Esophagus squamous epithelium (tissue), 5 donors: ENCODE results near the gene KLC4. TPM values are rescaled to one million over a fixed set of nuclear protein-coding genes. Genes with fewer than 3 reads are reported as not detected.

ENCODE experiments used
- DNase-seq: peaks from one replicate; lab custom pipeline; 2025; lab: John Stamatoyannopoulos, UW
- H3K27ac ChIP-seq, 4 donors: fragments of 200-600 bp; sonication (generic); one replicate each; pipeline ENCODE4 v1.5.1; 2016 to 2019; ENCODE audit warnings: mild to moderate bottlenecking in 1 of 4
- H3K27me3 ChIP-seq, 4 donors: fragments of 200-600 bp; sonication (generic); 1 replicate in 3 of 4; 2 replicates in 1 of 4; pipeline versions ENCODE4 v1.5.1 to v1.6.0; 2017 to 2021; ENCODE audit warnings: antibody characterized with exemption in 1 of 4
- H3K36me3 ChIP-seq, 3 donors: fragments of 200-600 bp; sonication (generic); one replicate each; pipeline ENCODE4 v1.5.1; 2016 to 2019
- H3K4me1 ChIP-seq, 3 donors: fragments of 200-600 bp; sonication (generic); one replicate each; pipeline ENCODE4 v1.5.1; 2017 to 2019
- H3K4me3 ChIP-seq, 4 donors: fragments of 200-600 bp; sonication (generic); 1 replicate in 3 of 4; 2 replicates in 1 of 4; pipeline ENCODE4 v1.5.1; 2016 to 2019; ENCODE audit warnings: mild to moderate bottlenecking in 2 of 4, moderate library complexity in 1 of 4
- H3K9me3 ChIP-seq, 3 donors: fragments of 200-600 bp; sonication (generic); one replicate each; pipeline ENCODE4 v1.5.1; 2016 to 2019
- CTCF ChIP-seq, 6 experiments: fragments of 450-650 bp in 4 of 6; fragments of 200-600 bp in 2 of 6; sonication (generic) in 2 of 6; IDR thresholded peaks; one replicate each; pipeline ENCODE4 v1.5.1; 2016 to 2019; ENCODE audit warnings: antibody characterized with exemption in 6 of 6, mild to moderate bottlenecking in 4 of 6, moderate library complexity in 4 of 6
- POLR2A ChIP-seq, 4 donors: fragments of 450-650 bp; IDR thresholded peaks; one replicate each; pipeline ENCODE4 v1.6.1; 2017; ENCODE audit warnings: antibody characterized with exemption in 4 of 4, mild to moderate bottlenecking in 4 of 4, moderate library complexity in 3 of 4
- WGBS, 2 donors: methylation state at CpG; one replicate each; pipeline ENCODE4 v1.1.5; 2018; 5-methylcytosine and 5-hydroxymethylcytosine counted together
- intact Hi-C: fragments of 100-400 bp; cut with DNase I; formaldehyde crosslinking; loops from one replicate; pipeline ENCODE4 v1.15.0; 2022
- total RNA-seq, 4 donors: library from RNA; depleted of rRNA; stranded (reverse); fragments of >200 nt; gene quantifications; one replicate each; pipeline ENCODE4 v1.1.0, GENCODE V29; 2016
- donor health status: DM: yes; HTN: yes; CAD: no.

The KLC4 gene
- total RNA-seq, 4 donors from 2014 or later, result 4.5 to 15.8 (median 9.4) TPM

DNA sequence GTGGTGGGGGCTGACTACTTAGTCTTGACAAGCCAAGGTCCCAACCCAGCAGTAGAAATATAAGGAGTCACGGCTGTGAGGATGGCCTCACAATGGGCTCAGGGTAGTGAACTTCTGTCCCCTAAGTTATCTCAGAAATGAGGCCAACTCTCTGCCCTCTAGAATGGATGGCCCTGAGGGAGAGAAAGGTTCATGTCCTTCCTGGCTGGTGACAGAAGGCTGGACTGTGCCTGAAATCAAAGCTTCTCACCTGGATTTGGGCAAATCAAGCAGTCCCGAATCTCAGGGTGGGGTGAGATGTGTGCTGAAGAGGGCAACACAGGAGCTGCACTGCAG is 25.3 kb upstream of the KLC4 start:
- Histone ChIP-seq H3K4me1 (no peaks in the 10 kb centered on the region), H3K27me3 (no peaks in the 10 kb centered on the region), H3K36me3 (peaks cover 8 to 99% (median 27%) of the 10 kb centered on the region in 3 donors), H3K27ac (no peak overlapping the region), H3K9me3 (no peaks in the 10 kb centered on the region), H3K4me3 (no peak overlapping the region)
- intact Hi-C loops, result no loop called here
- TF ChIP-seq CTCF (IDR thresholded peaks at IDR 0.05) (no peak), POLR2A (IDR thresholded peaks at IDR 0.05) (no peak)
- 73 to 75% methylated on average over 1 of the region's 2 CpGs for WGBS, 2 donors
- DNase-seq, result no peak

DNA sequence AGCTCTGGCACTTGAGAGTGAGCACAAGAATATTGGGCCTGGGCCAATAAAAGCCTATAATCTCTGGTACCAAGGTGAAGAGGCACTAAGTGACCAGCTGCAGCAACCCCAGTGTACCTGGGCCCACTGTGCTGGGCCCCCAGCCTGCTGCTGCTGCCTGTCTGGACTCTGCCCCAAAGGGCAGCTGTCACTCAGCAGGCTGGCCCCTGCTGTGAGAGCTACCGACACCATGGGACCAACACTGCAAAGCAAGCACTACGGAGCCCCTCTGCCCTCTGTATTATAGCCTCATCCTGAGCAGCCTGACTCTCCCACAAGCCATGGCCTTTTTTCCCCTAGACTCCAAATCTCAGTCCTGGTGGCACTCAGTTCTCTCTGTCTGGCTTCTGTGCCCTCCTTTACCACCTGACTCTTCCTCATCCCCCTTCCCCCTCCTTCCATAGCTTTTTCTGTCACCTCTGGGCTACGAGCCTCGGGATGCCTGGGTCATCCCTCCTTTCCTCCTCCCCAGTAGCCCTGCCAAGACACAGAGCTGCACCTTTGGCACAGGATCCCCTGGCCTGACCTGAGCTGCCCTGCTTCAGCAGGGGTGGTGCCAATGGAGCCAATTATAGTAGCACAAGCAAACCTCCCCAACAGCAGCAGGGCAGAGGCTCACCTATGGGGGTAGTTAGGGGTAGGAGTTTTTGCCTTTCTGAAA is 23.8 kb upstream of the KLC4 start:
- WGBS, 2 donors, result 58 to 64% methylated on average over 3 to 4 of the region's 4 CpGs

DNA sequence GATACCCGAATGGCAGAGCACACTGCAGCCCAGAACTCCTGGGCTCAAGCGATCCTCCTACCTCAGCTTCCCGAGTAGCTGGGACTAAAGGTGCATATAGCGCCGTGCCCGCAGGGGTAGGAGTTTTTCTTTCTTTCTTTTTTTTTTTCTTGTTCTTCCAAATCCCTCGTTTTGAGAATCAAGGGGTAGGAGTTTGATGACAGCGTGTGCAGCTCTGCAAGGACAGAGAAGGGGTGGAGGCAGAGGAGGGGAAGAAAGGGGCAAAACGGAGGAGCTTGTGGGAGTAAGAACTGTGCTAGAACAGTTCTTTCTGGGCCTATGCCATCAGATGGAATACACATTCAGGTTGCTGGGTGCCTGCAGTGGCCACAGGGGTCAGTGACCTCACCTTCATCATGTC is 22.7 kb upstream of the KLC4 start:
- peaks cover 15 to 99% (median 19%) of the 10 kb centered on the region in 3 donors for H3K36me3 ChIP-seq
- intact Hi-C loops, result no loop called here

More for the DNA sequence above, 23.8 kb upstream of the KLC4 start:
- Histone ChIP-seq H3K36me3 (peaks cover 15 to 99% (median 17%) of the 10 kb centered on the region in 3 donors), H3K27ac (no peak overlapping the region), H3K4me1 (no peaks in the 10 kb centered on the region), H3K4me3 (no peak overlapping the region), H3K9me3 (no peaks in the 10 kb centered on the region), H3K27me3 (no peaks in the 10 kb centered on the region)
- no peak for TF ChIP-seq CTCF (IDR thresholded peaks at IDR 0.05)
- no peak for TF ChIP-seq POLR2A (IDR thresholded peaks at IDR 0.05)
- intact Hi-C loops, result no loop called here
- DNase-seq, result no peak

GRCh38 chr6:43037197-43037596 is 22.2 kb upstream of the KLC4 start:
- H3K4me3 ChIP-seq, result no peak overlapping the region
- intact Hi-C loops, result no loop called here
- H3K27me3 ChIP-seq, result no peaks in the 10 kb centered on the region
- DNase-seq, result no peak
- no peak for TF ChIP-seq POLR2A (IDR thresholded peaks at IDR 0.05)
- no peak for TF ChIP-seq CTCF (IDR thresholded peaks at IDR 0.05)
- peaks cover 15 to 100% (median 19%) of the 10 kb centered on the region in 3 donors for H3K36me3 ChIP-seq
- no peaks in the 10 kb centered on the region for H3K9me3 ChIP-seq
- 58 to 91% methylated on average over 4 of the region's 5 CpGs for WGBS, 2 donors
- no peaks in the 10 kb centered on the region for H3K4me1 ChIP-seq
- no peak overlapping the region for H3K27ac ChIP-seq

More for the DNA sequence above, 22.7 kb upstream of the KLC4 start:
- Histone ChIP-seq H3K27ac (no peak overlapping the region), H3K27me3 (no peaks in the 10 kb centered on the region), H3K9me3 (no peaks in the 10 kb centered on the region), H3K4me3 (no peak overlapping the region), H3K4me1 (no peaks in the 10 kb centered on the region)
- TF ChIP-seq CTCF (IDR thresholded peaks at IDR 0.05) (no peak), POLR2A (IDR thresholded peaks at IDR 0.05) (no peak)
- WGBS, 2 donors, result 88 to 92% methylated on average over 9 of the region's 9 CpGs
- no peak for DNase-seq

DNA sequence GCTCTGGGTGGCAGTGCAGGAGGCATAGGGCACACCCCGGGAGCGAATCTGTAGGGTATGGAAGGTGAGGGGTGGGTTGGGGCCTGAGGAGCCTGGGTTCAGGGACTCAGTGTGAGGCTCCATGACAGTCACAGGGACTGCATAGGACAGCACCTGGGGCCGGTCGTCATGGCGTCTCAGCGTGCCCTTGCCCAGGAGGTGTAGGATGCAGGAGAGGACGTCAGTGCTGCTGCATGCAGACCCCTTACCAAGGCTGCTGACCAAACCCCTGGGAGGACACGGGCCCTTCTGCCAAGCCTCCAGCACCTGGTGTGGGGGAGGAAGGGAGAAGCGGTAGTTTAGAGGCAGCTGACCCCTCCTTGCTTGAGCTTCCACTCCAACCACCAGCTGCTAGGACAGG is 21.7 kb upstream of the KLC4 start:
- no peak for DNase-seq
- peaks cover 17 to 100% (median 19%) of the 10 kb centered on the region in 3 donors for H3K36me3 ChIP-seq
- H3K4me3 ChIP-seq, result no peak overlapping the region
- no peaks in the 10 kb centered on the region for H3K27me3 ChIP-seq
- no peaks in the 10 kb centered on the region for H3K4me1 ChIP-seq
- no peak for TF ChIP-seq CTCF (IDR thresholded peaks at IDR 0.05)
- no peak for TF ChIP-seq POLR2A (IDR thresholded peaks at IDR 0.05)
- H3K9me3 ChIP-seq, result no peaks in the 10 kb centered on the region
- 96 to 100% methylated on average over 3 to 7 of the region's 9 CpGs for WGBS, 2 donors
- no peak overlapping the region for H3K27ac ChIP-seq
- intact Hi-C loops, result no loop called here
